Stimulated activated naive CD4-positive, alpha-beta T cell treated with Interleukin-2 at 50 U/mL for 16 hours (primary cell): ENCODE results near the gene AQP5.

Source experiments
- DNase-seq: peaks from one replicate; lab custom pipeline; 2025; lab: John Stamatoyannopoulos, UW

Gene AQP5

GRCh38 chr12:49964849-49965624 is 3.4 kb downstream of the AQP5 start:
- DNase-seq = no peak

- no peak for DNase-seq
These were observed 4.2 kb downstream of the AQP5 start for GRCh38 chr12:49965836-49966235.

- no peak for DNase-seq
These were observed 4.9 kb downstream of the AQP5 start for GRCh38 chr12:49966511-49967041.

GRCh38 chr12:49967042-49967776 is 5.5 kb downstream of the AQP5 start:
- peak; percentile 86 for DNase-seq

- DNase-seq = no peak
These were observed 6.1 kb downstream of the AQP5 start for GRCh38 chr12:49967777-49968250.

GRCh38 chr12:49968471-49968870 is 6.8 kb downstream of the AQP5 start:
- DNase-seq = no peak

GRCh38 chr12:49969027-49969426 is 7.4 kb downstream of the AQP5 start:
- DNase-seq = no peak

- no peak for DNase-seq
These were observed 8.2 kb downstream of the AQP5 start for GRCh38 chr12:49969651-49970429.

GRCh38 chr12:49970658-49971057 is 9.0 kb downstream of the AQP5 start:
- DNase-seq = no peak

GRCh38 chr12:49971141-49971540 is 9.5 kb downstream of the AQP5 start:
- DNase-seq = no peak

- no peak for DNase-seq
These were observed 10.5 kb downstream of the AQP5 start for GRCh38 chr12:49972129-49972528.

- DNase-seq = no peak
These were observed 11.1 kb downstream of the AQP5 start, which contains the start of gene AQP6 for GRCh38 chr12:49972641-49973360. Gene AQP6 (plus strand): TSS chr12:49972947. CDS start chr12:49973174, 227 bp downstream.

- no peak for DNase-seq
These were observed 11.7 kb downstream of the AQP5 start for GRCh38 chr12:49973361-49973830.

GRCh38 chr12:49974231-49974675 is 12.6 kb downstream of the AQP5 start:
- no peak for DNase-seq

GRCh38 chr12:49974677-49975317 is 13.1 kb downstream of the AQP5 start:
- no peak for DNase-seq

- DNase-seq = no peak
These were observed 13.7 kb downstream of the AQP5 start for GRCh38 chr12:49975318-49975761.

- no peak for DNase-seq
These were observed 14.9 kb downstream of the AQP5 start for GRCh38 chr12:49976557-49976956.

GRCh38 chr12:49978125-49978524 is 16.5 kb downstream of the AQP5 start:
- DNase-seq = no peak

GRCh38 chr12:49979016-49979586 is 17.4 kb downstream of the AQP5 start:
- DNase-seq = no peak

GRCh38 chr12:49979791-49980190 is 18.1 kb downstream of the AQP5 start:
- DNase-seq = no peak
